C4-2B (cell line): ENCODE data around the gene SAMM50.

Experiments used
- H3K27ac ChIP-seq: fragments of 450-650 bp; 2 replicates; pipeline ENCODE4 v1.5.1; 2017
- CTCF ChIP-seq: fragments of 450-650 bp; conservative IDR thresholded peaks from 2 replicates; pipeline ENCODE4 v1.5.1; 2017; ENCODE audit warnings: mild to moderate bottlenecking
- ZFX ChIP-seq: fragments of 450-650 bp; IDR thresholded peaks from 2 replicates; pipeline ENCODE4 v1.6.1; 2017

SAMM50 gene

GRCh38 chr22:44030702-44031082 is 75.5 kb downstream of the SAMM50 start:
- TF ChIP-seq CTCF (no peak), ZFX (no peak)
- H3K27ac ChIP-seq = no peak overlapping the region

- no peak for TF ChIP-seq ZFX
- no peak for TF ChIP-seq CTCF
- H3K27ac ChIP-seq = no peak overlapping the region
These were observed 76.1 kb downstream of the SAMM50 start for GRCh38 chr22:44031158-44031952.

- no peak overlapping the region for H3K27ac ChIP-seq
- TF ChIP-seq ZFX (no peak), CTCF (no peak)
These were observed 77.0 kb downstream of the SAMM50 start for GRCh38 chr22:44032126-44032730.

GRCh38 chr22:44033287-44033686 is 78.0 kb downstream of the SAMM50 start:
- H3K27ac ChIP-seq = no peak overlapping the region
- TF ChIP-seq CTCF = no peak
- TF ChIP-seq ZFX = no peak

GRCh38 chr22:44033694-44034093 is 78.5 kb downstream of the SAMM50 start:
- TF ChIP-seq CTCF = no peak
- no peak for TF ChIP-seq ZFX
- H3K27ac ChIP-seq = no peak overlapping the region

- H3K27ac ChIP-seq = no peak overlapping the region
- TF ChIP-seq CTCF (no peak), ZFX (no peak)
These were observed 82.5 kb downstream of the SAMM50 start for GRCh38 chr22:44037519-44038375.
